SKM-1 treated with dmso at 0.1 percent for 144 hours (cell line): ENCODE data around the gene MTA3.
"Not testable (repeated sequence)": the region's sequence is repeated elsewhere in the genome, so short reads cannot be mapped to it uniquely, and the experiment has no call there.

ENCODE experiments used
- DNase-seq: peaks from one replicate; lab custom pipeline; 2025; ENCODE audit not compliant: unreplicated experiment; lab: John Stamatoyannopoulos, UW

Gene MTA3

DNA sequence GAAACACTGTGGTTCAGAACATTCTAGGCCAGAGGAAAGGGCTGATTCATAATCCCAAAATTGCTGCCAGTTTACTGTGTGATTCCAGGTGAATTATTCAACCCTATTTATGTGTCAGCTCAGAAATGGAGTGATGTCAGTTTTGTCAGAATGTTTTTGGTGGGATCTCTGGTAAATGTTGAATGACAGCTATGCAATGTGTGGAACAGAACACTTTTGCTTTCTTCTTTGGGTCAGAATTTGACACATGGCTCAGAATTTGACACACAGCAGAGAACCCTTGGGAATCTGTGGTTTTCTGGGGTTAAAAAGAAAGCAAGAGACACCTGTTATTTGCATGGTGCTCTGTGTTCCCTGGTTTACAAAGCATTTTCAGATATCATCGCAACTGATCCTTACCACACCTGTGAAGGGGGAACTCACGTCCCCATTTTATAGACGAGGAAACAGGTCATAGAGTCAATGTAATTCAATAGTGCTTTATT, 1.6 kb upstream of the MTA3 start:
- DNase-seq, result no peak

DNA sequence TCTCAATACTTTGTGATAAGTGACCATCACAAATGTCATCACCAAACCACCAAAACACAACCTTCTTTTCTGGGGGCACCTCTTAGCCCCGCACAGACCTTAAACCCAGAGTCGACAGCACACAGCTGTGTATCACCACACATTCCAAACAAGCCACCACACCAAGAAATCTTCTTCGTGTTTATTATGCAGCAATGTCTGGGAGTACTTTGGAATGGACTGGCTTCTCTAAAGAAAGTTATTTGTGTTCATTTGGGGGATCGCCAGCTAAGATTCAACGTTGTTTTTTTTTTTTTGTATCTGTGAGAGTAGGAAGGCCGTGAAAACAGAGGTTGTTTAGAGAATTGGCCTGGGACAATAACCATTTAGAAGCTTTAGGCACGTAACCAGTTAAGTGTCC, 1.1 kb upstream of the MTA3 start:
- DNase-seq, result no peak

GRCh38 chr2:42567806-42568400, 529 bp upstream of the MTA3 start:
- no peak for DNase-seq

- DNase-seq, result no peak
Measured at GRCh38 chr2:42569116-42569711, 782 bp downstream of the MTA3 start.

- DNase-seq, result no peak
Measured at GRCh38 chr2:42569883-42570282, 1.5 kb downstream of the MTA3 start.

DNA sequence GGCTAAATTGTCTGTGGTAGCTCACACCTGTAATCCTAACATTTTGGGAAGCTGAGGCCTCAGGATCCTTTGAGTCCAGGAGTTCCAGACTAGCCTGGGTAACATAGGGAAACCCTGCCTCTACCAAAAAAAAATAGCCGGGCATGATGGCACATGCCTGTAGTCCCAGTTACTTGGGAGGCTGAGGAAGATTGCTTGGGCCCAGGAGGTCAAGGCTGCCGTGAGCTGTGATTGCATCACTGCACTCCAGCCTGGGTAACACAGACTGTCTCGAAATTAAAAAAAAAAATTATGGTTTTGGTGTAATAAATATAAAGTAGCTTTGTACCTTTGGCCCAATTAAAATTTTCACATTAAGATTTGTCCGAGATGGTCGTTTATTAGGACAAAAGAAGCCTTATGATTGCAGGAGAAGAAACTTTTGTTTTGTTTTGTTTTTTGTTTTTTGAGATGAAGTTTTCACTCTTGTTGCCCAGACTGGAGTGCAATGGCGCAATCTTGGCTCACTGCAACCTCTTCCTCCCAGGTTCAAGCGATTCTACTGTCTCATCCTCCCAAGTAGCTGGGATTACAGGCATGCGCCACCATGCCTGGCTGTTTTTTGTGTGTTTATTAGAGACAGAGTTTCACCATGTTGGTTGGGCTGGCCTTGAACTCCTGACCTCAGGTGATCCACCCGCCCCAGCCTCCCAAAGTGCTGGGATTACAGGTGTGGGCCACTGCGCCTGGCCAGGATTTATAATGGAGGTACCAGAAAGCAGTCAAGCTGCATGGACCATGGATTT, 4.1 kb downstream of the MTA3 start:
- no peak for DNase-seq

DNA sequence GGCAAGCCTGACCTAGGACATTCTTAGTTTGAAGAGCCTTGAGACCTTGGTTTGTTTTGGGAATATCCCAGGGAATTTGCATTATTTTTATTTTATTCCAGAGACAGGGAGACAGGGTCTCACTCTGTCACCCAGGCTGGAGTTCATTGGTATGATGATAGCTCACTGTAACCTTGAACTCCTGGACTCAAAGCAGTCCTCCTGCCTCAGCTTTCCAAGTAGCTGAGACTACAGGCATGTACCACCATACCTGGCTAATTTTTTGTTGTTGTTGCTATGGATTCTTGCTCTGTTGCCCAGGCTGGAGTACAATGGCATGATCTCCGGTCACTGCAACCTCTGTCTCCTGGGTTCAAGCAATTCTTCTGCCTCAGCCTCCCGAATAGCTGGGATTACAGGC, 4.8 kb downstream of the MTA3 start:
- no peak for DNase-seq

DNA sequence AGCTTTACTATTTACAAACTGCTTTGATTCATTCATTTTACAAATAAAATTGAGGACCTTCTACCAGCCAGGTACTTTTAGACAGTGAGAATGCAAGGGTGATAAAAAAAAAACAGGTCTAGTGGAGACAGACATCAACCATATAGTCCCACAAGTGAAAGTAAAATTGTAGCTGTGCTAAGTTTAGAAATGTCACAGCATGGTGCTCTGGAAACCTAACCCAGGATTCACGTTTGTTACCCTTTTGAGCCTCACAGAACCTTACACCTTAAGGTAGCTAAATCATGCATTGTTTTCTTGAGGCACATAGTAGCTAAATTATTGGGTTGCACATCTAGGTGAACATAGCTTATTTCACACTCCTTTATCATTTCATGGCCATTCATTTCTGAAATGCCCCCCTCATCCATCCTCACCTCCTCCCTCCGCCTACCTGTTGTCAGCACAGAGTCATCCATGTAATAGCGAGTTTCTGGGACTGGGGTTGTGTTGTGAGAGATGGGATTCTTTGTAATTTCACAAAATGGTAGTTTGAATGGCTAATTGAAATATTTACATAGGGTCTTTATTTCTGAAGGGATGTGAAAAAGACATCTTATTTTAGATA, 7.1 kb downstream of the MTA3 start:
- DNase-seq, result no peak

GRCh38 chr2:42578621-42579020, 10.2 kb downstream of the MTA3 start:
- DNase-seq, result no peak

- no peak for DNase-seq
Measured at GRCh38 chr2:42581257-42581656, 12.8 kb downstream of the MTA3 start.

DNA sequence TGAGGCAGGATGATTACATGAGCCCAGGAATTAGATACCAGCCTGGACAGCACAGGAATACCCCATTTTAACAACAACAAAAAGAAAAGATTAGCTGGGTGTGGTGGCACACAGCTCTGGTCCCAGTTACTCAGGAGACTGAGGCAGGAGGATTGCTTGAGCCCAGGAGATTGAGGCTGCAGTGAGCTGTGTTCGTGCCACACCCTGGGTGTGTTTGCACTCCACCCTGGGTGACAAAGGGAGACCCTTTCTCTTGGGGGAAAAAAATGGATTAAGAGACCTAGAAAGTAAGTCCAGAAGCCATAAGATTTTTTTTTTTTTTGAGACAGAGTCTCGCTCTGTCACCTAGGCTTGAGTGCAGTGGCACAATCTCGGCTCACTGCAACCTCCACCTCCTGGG, 16.2 kb downstream of the MTA3 start:
- DNase-seq, result not testable (repeated sequence)

GRCh38 chr2:42585779-42586178, 17.3 kb downstream of the MTA3 start:
- no peak for DNase-seq

DNA sequence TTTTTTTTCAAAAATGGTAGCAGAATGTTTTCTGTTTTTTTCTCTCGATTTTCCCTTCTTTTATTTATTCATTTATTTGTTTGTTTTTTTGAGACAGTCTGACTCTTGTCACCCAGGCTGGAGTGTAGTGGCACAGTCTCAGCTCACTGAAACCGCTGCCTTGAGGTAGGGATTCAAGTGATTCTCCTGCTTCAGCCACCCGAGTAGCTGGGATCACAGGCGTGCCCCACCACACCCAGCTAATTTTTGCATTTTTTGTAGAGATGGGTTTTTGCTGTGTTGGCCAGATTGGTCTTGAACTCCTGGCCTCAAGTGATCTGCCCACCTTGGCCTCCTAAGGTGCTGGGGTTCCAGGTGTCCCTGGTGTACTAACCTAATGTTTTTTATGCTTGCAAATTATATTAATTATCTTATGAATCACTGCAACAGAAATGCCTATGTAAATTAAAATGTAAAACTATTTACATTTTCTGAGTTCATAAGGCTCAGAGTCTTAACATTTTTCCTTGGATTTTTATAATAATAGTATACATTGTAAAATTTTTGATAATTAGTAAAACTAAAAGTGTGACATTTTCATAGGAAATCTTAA, 19.2 kb downstream of the MTA3 start:
- no peak for DNase-seq

DNA sequence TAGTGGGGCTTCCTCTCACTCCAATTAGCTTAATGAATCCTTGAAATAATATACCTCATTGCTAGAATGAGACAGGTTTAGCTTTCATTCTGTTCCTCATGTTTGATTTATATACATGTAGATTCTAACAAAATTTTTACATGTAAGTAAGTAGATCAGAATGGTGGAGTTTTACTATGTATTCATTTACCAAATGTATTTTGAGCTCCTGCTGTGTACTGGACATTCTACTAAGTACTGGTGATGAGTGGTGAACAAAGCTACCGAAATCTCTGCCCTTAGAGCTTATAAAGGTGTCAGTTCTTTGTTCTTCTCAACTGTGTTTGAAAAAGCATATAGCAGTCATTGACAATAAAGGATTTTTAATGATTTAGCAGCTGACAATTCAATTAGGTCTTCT, 19.7 kb downstream of the MTA3 start:
- DNase-seq, result no peak

DNA sequence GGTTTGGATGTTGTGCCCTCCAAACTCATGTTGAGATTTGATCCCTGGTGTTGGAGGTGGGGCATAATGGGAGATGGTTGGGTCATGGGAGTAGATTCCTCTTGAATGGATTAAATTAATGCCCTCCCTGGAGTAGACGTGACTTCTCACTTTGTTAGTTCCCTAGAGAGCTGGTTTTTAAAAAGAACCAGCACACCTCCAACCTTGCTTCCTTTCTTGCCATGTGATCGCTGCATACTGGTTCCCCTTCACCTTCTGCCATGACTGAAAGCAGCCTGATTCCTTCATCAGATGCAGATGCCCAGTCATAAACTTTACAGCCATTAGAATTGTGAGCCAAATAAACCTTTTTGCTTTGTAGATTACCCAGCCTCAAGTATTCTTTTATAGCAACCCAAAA, 21.7 kb downstream of the MTA3 start:
- no peak for DNase-seq

DNA sequence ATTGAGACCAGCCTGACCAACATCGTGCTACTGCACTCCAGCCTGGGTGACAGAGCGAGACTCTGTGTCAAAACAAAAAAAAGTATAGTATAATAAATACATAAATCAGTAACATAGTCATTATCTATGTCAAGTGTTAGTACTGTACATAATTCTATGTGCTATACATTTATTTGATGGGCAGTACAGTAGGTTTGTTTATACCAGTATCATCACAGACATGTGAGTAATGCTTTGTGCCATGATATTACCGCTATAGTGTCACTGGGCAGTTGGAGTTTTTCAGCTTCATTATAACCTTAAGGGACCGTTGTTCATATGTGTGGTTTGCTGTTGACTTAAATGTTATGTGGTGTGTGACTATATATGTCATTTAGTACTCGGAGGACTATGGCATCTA, 24.9 kb downstream of the MTA3 start:
- DNase-seq, result no peak

GRCh38 chr2:42598656-42599055, 30.2 kb downstream of the MTA3 start:
- no peak for DNase-seq

DNA sequence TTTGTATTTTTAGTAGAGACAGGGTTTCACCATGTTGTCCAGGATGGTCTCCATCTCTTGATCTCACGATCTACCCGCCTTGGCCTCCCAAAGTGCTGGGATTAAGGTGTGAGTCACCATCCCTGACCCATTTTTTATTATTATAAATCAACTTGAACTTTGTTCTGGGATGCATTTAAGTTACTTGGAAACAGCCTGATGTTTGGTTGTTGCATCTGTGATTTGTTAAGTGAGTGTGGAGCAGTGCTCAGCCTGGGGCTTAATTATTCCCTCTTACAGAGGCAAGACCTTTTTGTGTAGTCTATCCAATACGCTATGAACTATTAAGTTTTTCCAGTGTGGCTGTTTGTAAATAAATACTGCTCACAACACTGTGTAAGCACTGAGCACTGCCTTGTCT, 32.6 kb downstream of the MTA3 start:
- no peak for DNase-seq

DNA sequence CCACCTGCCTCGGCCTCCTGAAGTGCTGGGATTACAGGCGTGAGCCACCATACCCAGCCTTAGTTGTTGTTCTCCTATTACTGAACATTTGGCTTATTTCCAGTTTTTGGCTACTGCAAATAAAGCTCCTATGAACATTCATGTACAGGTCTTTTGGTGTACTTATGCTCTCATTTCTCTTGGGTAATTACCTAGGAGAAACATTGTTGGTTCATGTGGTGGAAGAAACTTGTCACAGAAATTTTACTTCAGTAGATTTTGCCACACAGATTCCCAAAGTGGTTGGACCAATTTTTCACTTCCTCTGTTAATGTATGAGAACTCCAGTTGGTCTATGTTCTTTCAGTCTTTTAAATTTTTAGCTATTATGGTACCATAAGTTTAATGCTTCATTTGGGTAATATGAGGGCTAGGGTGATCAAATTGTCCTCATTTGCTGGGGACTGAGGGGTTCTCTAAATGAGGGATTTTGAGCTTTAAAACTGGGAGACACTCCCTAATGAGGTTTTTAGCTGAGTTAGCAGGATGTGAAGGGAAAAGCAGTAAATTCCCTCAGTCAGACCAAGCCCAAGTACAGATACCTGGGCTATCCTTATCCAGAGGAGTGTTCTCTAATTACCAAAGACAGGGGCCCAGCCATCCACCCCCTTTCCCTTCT, 33.9 kb downstream of the MTA3 start:
- DNase-seq, result no peak

- DNase-seq, result no peak
Measured at GRCh38 chr2:42602876-42603219, 34.4 kb downstream of the MTA3 start.

DNA sequence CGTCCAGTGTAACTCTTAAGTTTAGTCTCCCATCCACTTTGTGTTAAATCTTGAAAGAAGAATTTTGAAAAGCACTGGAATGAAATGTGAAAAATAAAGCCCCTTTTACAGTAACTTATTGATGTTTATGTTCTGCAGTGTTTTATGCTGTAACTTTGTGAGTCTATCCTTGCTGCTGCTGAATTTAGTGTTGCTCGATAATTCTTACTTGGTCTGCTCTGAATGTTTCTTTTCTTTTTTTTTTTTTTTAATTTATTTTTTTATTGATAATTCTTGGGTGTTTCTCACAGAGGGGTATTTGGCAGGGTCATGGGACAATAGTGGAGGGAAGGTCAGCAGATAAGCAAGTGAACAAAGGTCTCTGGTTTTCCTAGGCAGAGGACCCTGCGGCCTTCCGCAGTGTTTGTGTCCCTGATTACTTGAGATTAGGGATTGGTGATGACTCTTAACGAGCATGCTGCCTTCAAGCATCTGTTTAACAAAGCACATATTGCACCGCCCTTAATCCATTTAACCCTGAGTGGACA, 36.0 kb downstream of the MTA3 start:
- DNase-seq, result not testable (repeated sequence)
